Daoy (cell line): ENCODE data around the gene SMARCD2. TPM values are rescaled to one million over a fixed set of nuclear protein-coding genes. Genes with fewer than 3 reads are reported as not detected.
"Not testable (repeated sequence)": the region's sequence is repeated elsewhere in the genome, so short reads cannot be mapped to it uniquely, and the experiment has no call there.

Experiments used
- DNase-seq: peaks from one replicate; pipeline ENCODE4 v3.0.0-alpha.2; 2015; ENCODE audit warnings: low read depth
- total RNA-seq: library from RNA; depleted of rRNA; stranded (reverse); fragments of >200 nt; shearing (Covaris generic); gene quantifications from 2 replicates; pipeline ENCODE4 v1.2.3, GENCODE V29; 2014; rRNA removed

SMARCD2 gene
- 69.4 and 73.5 TPM in 2 replicates for total RNA-seq

DNA sequence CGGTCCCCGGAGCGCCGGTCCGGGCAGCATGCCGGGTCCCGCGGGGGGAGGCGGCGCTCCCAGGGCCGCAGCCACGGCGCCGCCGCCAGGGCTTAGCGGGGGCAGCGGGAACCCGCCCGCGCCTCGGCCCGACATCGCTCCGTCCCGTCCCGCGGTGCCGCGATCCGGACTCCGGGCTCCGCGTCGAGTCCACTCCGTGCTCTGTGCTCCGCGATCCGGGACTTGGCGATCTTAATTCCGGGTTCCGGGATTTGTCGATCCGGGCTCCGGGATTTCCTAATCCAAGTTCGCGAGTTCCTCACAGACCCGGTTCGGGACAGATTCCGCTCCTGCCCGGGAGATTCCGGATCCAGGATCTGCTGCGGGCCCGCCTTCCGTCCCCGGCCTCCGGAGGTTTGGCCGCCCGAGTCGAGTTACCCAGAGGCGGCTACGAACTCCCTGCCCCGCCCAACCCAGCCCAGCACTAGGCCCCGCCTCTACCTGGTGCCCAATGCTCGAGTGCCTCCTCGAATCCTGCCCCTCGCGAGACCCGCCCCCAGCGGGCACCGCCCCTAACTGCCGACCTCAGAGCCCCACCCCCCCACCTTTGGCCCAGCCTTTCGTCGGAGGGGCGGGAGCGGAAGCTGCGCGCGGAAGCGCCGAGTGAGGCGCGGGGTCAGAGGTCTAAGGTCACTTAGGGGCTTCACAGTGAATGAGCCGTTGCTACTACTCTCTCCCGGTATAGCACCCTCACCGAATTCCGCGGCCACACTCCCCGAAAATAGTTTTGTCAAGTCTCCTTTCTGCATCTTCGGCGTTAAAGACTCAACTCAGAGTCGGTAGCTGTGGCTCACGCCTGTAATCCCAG lies at the start of gene SMARCD2:
SMARCD2 (minus strand) TSS at position 146 of the 847 bp plus-strand sequence; CDS start at position 135, 11 bp downstream.
- DNase-seq: peak; percentile 99

DNA sequence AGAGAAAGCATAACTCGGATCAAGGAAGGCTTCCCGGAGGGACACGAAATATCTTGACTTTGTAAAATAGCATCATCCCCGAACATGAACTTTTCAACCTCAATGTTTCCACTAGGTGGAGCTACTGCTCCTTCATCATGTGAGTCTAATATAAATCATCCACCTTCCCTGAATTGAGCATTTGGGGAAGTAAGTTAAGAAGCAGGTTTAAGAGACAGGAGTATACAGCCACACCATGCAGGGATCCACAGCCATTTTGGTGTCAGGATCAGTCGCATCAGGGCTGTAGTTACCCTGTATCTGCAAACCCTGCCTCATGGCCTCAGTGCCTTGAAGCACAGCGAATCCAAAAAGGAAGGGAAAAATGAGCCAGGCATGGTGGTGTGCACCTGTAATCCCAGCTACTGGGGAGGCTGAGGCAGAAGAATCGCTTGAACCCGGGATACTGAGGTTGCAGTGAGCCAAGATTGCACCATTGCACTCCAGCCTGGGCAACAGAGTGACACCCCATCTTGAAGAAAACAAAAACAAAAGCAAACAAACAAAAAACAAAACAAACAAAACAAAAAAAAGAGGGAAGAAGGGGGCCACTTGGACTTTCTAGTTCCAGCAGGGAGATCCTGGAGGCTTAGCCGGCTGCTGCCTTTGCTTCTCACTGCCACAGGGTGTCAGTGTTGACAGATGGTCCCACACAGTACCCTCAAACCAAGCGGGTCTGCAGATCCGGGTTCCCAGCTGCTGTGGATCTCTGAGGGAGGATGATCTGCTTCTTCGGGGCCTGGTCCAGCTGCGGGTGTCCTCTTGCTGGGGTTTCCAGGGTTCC lies 46.8 kb upstream of the SMARCD2 start:
- peak; percentile 41 for DNase-seq

DNA sequence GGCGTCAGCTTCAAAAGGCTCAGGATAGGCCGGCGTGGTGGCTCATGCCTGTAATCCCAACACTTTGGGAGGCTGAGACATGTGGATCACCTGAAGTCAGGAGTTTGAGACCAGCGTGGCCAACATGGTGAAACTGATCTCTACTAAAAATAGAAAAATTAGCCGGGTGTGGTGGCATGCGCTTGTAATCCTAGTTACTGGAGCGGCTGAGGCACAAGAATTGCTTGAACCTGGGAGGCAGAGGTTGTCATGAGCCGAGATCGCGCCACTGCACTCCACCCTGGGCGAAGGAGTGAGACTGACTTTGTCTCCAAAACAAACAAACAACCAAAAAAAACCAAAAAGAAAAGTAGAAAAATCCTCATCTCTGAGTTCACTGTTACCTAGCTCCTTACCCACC lies 42.6 kb upstream of the SMARCD2 start:
- DNase-seq: not testable (repeated sequence)

DNA sequence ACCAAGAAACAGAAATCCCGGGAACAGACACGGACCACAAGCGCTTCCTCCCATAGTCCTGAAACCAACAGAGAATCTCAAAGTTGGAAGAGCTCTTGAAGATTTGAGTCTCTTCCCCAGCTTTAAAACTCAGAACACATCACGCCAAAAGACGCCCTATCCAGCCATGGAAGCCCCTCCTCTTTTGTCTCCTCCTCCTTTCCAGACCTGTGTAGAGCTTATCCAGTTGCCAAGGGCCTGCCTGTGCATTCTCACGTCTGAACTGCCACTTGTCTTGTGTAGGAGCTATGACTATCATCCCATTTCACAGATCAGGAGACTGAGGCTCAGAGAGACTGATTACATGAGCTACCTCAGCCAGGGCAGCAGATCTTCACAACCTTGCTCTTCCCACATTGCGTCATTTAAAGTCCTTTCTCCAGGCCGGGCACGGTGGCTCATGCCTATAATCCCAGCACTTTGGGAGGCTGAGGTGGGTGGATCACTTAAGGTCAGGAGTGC lies 40.2 kb upstream of the SMARCD2 start:
- not testable (repeated sequence) for DNase-seq

DNA sequence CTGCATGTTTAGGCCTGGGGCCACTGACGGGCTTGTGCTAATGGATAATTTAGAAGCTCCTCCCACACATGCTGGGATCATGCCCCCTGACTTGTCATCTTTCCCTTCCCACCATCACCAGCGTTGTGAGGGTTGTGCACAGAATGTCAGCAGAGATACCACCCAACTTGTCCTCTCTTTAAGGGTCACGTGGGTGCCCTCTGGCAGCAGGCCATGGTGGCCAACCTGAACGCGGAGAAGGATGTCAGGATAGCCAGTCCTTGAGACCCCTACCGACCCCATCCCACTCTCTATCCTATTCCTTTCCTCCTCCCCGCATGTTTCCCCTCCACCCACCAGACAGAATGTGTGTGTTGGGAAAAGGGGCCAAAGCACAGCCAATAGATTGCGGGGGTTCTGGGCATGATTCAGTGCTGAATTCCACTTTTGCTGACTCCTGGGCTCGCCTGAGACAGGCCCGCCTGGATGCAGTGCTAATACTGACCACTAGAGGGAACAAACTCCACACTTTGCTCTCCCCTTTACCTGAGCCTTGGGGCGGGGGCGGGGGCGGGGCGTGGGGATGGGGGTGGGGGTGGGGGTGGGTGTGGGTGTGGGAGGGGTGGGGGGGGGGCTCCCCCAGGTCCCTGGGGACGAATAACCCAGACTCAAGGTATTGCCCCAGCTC lies 39.6 kb upstream of the SMARCD2 start, which contains the start of gene GH2:
GH2 (minus strand) TSS at position 10 of the 667 bp plus-strand sequence. CDS start 143 bp downstream, outside the sequence.
- peak; percentile 59 for DNase-seq

DNA sequence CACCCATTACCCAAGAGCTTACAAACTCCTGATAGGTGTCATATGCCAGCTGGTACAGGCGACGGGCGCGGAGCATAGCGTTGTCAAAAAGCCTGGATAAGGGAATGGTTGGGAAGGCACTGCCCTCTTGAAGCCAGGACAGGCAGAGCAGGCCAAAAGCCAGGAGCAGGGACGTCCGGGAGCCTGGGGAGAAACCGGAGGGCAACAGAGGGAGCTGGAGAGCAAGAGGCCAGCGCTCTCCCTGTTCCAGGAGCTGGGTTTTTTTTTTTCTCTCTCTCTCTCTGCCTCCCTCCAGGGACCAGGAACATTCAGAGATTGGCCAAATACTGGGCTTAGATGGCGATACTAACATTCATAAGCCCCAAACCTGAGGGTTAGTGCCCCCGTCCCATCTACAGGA lies 38.9 kb upstream of the SMARCD2 start:
- not testable (repeated sequence) for DNase-seq

DNA sequence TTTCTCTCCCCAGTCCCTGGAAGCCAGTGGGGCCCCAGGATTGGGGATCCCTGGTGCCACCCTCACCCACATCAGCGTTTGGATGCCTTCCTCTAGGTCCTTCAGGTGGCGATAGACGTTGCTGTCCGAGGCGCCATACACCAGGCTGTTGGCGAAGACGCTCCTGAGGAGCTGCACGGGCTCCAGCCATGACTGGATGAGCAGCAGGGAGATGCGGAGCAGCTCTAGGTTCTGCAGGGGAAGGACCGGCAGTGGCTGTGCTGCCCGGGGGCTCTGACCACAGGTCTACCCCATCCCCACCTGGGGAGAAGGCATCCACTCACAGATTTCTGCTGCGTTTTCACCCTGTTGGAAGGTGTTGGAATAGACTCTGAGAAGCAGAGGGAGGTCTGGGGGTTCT lies 38.2 kb upstream of the SMARCD2 start:
- DNase-seq: no peak

DNA sequence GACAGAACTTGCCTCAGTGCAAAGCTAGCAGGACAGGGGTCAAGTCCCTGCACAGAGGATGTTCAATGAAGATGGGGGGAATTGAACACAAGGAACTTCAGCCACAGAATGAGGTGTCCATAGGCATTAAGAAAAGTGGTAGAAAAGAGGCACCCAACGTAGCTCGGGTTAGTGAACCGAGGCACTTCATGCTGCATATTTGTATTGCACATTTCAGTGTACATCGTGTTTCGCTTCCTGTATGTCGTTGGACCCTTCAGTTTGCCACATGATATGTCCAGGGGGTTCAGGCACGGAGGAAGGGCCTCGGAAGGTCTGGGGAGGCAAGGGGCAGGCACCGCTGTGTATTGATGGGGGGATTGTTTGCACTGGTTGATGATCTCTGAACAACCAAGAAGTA lies 35.9 kb upstream of the SMARCD2 start:
- not testable (repeated sequence) for DNase-seq

DNA sequence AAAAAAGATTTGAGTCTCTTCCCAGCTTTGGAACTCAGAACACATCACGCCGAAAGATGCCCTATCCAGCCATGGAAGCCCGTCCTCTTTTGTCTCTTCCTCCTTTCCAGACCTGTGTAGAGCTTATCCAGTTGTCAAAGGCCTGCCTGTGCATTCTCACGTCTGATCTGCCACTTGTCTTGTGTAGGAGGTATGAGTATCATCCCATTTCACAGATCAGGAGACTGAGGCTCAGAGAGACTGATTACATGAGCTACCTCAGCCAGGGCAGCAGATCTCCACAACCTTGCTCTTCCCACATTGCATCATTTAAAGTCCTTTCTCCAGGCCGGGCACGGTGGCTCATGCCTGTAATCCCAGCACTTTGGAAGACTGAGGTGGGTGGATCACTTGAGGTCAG lies 32.2 kb upstream of the SMARCD2 start:
- not testable (repeated sequence) for DNase-seq

DNA sequence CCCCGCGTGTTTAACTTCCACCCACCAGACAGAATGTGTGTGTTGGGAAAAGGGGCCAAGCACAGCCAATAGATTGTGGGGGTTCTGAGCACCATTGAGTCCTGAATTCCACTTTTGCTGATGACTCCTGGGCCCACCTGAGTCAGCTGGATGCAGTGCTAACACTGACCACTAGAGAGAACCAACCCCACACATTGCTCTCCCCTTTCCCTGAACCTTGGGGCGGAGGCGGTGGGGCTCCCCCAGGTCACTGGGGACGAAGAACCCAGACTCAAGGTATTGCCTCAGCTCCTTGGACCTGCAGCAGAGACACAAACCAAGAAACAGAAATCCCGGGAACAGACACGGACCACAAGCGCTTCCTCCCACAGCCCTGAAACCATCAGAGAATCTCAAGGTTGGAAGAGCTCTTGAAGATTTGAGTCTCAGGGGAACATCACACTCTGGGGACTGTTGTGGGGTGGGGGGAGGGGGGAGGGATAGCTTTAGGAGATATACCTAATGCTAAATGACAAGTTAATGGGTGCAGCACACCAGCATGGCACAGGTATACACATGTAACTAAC lies 31.7 kb upstream of the SMARCD2 start:
- DNase-seq: not testable (repeated sequence)

DNA sequence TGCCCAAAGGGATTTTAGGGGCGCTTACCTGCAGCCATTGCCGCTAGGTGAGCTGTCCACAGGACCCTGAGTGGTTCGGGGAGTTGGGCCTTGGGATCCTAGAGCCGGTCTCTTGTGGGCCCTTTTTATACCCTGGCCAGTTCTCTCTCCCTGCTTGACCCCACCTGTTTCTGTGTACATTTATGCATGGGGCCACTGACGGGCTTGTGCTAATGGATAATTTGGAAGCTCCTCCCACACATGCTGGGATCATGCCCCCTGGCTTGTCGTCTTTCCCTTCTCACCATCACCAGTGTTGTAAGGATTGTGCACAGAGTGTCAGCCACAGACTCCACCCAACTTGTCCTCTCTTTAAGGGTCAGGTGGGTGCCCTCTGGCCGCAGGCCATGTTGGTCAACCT lies 31.1 kb upstream of the SMARCD2 start, which contains the start of gene CSH2:
CSH2 (minus strand) TSS at position 101 of the 400 bp plus-strand sequence; CDS start at position 38, 63 bp downstream.
- DNase-seq: not testable (repeated sequence)

DNA sequence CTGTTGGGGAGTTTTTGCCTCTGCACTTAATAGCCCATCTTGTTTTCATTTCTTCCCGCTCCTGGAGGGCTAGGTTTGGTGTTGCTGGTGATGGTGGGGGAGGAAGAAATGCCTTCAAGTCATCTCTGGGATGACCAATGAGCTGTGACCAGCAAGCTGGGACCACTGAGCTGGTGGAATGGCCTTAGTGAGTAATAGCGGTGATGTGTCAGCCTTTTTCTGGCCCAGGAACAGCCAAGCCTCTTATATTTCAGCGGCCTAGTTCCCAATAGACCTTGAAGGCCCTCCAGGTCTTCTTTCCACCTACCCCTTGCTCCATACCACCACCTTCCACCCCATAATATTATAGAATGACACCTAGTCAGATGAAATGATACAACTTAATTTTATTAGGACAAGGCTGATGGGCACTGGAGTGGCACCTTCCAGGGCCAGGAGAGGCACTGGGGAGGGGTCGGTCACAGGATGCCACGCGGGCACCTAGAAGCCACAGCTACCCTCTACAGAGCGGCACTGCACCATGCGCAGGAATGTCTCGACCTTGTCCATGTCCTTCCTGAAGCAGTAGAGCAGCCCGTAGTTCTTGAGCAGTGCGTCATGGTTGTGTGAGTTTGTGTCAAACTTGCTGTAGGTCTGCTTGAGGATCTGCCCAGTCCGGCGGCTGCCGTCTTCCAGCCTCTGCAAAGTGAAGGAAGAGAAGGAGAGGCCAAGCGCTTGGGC lies 29.3 kb upstream of the SMARCD2 start:
- not testable (repeated sequence) for DNase-seq

DNA sequence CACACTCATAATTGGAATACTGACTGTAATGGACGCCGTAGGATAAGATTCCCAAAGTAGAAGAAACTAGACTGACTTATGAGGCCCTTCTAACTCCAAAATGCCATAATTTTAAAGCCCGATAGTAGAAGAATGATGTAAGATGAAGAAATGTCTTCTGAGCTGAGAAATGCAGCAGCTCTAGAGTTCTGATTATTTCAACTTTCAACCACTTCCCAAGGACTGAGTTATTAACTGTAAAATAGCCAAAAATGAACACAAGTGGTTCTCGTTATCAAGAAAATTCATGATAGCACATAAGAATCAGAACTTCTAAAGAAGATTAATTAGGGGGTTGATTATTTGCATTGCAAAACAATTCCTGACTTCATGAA lies 27.8 kb upstream of the SMARCD2 start:
- not testable (repeated sequence) for DNase-seq

DNA sequence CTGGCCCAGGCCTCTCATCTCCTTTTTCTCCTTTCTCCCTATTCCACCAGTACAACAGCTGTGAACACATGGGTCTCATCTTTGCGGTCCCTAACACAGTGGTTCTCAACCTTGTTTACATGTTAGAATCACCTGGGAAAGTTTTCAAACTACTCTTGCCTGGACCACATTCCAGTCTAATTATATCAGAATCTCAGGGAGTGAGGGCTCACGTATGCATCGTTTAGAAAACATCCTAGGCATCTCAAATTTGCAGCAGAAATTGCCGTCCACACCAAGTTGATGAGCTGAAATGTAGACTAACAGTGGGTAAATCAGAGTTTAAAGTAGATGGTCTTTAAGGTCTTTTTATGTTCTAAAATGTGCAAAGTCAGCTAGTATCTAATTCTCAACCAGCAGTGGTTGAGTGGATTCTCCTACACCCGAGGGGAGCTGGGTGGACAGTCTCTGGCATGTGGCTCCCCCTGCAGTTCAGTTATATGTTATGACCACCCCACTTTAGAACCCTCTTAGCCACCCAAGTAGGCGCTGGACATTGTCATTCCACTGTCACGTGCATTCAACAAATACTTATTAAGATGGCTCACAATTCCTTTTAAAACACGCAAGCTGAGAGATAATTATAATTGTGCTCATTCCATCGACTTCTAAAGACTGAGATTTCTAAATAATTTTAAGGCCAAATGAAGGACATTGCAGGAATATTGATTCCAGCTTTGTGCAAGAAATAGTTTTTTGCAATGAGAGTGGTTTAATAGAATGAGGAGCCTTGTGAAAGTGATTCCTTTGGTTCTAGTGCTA lies 27.2 kb upstream of the SMARCD2 start:
- DNase-seq: not testable (repeated sequence)

DNA sequence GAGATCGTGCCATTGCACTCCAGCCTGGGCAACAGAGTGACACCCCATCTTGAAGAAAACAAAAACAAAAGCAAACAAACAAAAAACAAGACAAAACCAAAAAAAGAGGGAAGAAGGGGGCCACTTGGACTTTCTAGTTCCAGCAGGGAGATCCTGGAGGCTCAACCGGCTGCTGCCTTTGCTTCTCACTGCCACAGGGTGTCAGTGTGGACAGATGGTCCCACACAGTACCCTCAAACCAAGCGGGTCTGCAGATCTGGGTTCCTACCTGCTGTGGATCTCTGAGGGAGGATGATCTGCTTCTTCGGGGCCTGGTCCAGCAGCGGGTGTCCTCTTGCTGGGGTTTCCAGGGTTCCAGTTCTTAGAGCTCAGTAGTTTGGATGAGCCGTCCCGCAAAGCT lies 24.1 kb upstream of the SMARCD2 start:
- not testable (repeated sequence) for DNase-seq

DNA sequence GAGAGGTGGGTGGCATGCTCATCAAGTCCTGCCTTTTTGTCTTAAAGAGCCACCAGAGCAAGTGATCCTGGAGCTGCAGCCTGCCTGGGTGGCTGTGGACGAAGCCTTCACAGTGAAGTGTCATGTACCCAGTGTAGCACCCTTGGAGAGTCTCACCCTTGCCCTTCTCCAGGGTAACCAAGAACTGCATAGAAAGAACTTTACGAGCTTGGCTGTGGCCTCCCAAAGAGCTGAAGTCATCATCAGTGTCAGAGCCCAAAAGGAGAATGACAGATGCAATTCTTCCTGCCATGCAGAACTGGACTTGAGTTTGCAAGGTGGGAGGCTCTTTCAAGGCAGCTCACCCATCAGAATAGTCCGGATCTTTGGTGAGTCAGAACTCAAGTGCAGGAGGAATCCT lies 16.8 kb upstream of the SMARCD2 start:
- no peak for DNase-seq

DNA sequence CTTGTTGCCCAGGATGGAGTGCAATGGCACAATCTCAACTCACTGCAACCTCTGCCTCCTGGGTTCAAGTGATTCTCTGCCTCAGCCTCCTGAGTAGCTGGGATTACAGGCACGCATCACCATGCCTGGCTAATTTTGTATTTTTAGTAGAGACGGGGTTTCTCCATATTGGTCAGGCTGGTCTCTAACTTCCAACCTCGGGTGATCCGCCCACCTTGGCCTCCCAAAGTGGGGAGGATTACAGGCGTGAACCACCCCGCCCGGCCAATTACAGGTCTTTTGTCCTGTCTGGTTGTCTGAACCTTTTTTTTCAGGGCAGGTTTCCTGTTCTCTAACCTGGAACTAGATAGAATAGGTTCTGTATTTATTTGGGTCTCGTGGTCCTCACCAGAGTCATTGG lies 13.9 kb upstream of the SMARCD2 start:
- DNase-seq: not testable (repeated sequence)

DNA sequence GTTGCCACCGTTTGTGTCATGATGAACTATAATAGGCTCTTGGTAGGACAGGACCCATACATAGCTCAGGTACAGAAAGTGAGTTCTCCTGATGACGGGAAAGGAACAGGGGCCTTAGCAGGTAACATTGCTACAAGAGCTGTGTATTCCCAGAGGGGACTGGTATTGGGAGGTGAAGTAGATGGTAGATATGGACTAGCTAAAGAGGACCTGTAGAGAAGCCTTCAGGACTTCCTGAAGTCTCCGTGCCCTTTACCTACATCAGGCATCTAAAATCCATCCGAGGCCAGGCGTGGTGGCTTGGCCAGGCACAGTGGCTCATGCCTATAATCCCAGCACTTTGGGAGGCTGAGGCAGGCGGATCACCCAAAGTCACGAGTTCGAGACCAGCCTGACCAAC lies 12.7 kb upstream of the SMARCD2 start:
- no peak for DNase-seq

DNA sequence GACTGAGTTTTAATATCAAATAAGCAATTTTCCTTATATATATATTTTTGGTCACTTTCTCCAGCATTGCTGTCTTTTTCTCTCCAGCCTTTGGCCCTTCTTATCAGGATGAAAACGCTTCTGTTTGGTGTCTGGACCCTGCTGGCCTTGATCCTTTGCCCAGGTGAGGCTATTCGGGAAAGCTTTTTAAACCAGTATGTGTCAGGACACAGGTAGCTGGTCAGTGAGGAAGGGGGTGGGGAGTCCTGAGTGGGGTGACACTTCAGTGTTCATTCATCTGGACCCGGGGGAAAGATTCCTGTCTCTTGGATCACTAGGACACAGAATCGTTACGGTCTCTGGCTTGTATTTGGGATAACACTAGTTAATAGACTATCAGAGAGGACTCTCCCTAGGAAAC lies 12.2 kb upstream of the SMARCD2 start:
- DNase-seq: no peak

DNA sequence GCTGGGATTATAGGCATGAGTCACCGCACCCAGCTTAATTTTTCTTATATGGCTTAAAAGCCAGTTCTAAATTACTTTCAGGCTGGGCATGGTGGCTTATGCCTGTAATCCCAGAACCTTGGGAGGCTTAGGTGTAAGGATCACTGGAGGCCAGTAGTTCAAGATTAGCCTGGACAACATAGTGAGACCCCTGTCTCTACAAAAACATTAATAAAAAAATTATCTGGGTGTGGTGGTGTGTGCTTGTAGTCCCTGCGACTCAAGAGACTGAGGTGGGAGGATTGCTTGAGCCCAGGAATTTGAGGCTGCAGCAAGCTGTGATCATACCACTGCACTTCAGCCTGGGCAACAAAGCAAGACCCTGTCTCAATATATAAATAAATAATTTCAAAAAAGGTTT lies 10.8 kb upstream of the SMARCD2 start:
- no peak for DNase-seq
